Activated effector memory CD4-positive, alpha-beta T cell treated with Interleukin-2 at 50 U/mL for 16 hours (primary cell): ENCODE data around the gene ACOT11.

Experiments
- DNase-seq: peaks from one replicate; pipeline ENCODE4 v3.0.0-alpha.2; 2020

ACOT11 gene

DNA sequence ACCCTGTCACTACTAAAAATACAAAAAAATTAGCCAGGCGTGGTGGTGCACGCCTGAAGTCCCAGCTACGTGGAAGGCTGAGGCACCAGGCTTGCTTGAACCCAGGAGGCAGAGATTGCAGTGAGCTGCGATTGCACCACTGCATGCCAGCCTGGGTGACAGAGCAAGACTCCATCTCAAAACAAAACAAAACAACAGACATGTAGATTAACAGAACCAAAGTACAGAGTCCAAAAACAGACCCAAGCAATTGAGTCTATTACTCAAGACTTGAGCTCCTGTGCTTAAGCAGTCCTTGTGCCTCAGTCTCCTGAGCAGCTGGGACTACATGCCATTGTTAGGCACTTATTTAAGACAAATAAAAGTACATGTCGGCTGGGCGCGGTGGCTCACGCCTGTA is 9.5 kb upstream of the ACOT11 start:
- DNase-seq, result no peak

- no peak for DNase-seq
These were observed 7.3 kb upstream of the ACOT11 start for GRCh38 chr1:54540582-54541295.

GRCh38 chr1:54542120-54542961 is 5.7 kb upstream of the ACOT11 start:
- DNase-seq, result peak; percentile 40

DNA sequence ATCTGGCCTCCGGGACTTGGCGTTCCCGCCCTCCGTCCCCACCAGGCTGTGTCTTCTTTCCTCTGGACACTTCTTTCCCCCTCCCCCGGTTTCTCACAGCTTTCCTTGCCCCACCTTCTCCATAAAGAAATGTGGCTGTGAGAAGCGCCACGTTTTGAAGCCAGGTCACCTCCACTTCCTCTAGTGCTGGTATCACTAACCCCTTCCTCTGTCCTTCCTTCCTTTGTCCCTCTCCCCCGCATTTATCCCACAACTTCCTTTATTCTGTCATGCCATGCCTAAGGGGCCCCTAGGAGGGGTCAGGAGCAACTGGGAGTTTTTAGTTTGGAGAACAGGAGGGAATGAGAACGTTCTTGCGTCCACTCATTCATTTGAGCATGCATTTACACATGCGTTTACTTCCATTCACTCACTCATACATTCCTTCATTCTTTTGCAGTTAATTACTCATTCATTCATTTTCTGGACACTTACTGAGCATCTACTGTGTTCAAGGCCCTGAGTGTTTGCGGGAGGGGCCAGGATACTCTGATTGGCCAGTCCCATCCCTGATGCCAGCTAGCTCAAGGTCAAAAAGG is 5.0 kb upstream of the ACOT11 start:
- no peak for DNase-seq

- DNase-seq, result no peak
These were observed 4.1 kb upstream of the ACOT11 start for GRCh38 chr1:54543729-54544496.

DNA sequence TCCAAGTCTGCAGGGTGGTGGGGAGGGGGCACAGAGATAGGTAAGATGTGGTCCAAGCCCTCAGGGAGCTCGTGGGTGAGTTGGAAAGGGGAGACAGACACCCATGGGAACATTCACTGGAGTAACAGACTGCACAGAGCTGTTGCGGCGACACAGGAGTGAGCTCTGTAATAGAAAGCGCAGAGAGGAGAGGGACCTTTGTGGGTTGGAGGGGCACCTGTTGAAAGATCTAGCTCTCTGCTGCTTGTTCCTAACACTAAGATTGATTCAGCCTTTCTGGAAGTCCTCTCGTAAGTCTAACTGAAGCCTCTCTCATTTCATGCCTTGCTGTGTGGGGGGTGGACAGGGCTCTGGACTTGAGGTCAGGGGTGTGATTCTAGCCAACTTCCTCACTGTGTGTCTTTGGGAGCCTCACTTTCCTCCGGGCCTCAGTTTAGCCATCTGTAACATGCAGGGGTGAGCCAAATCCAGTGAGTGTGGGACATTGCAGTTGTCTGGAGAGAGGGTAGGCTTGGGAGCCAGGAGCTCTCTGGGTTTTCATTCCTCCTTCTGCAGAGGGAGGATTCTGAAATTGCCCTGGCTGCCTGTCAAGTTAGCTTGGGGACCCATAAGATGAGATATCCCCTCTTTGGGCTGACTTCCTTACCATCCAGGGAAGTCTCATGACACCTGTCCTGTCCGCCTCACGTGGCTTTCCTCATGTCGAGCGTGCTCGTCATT is 2.0 kb upstream of the ACOT11 start:
- DNase-seq, result no peak

GRCh38 chr1:54546651-54547401 is 1.2 kb upstream of the ACOT11 start:
- no peak for DNase-seq

DNA sequence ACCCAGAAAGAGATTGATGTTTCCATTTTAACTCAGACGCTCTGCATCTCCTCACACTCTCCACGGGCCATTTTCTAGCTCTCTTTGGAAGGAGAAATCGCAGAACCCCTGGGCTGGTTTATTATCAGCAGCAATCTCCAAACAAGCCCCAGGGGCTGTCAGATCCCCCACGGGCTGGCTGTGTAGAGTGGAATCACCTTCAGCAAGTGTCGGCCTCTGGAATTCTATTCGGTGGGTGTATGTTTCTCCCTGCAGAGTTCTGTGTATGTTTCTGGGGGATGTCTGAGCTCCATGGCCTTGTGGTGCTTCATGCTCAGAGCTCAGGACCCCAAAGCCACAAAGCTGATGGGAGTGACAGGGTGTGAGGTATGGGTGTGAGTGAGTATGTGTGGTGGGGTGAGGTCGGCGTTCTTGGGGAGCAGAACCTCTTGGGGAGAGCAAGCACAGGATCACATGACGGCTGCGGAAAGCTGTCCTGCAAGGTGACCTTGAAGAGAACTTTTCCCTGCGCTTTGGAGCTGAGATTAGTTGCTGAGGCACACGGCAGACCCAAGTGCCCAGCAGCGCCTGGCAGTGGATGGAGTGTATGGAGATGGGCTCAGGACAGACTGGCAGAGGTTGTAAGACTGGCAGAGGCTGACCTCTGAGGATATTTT is 489 bp downstream of the ACOT11 start:
- DNase-seq, result no peak

- DNase-seq, result no peak
These were observed 1.3 kb downstream of the ACOT11 start for GRCh38 chr1:54549181-54549924.

- no peak for DNase-seq
These were observed 3.9 kb downstream of the ACOT11 start for GRCh38 chr1:54551891-54552290.

- no peak for DNase-seq
These were observed 5.7 kb downstream of the ACOT11 start for GRCh38 chr1:54553602-54554313.

- no peak for DNase-seq
These were observed 8.1 kb downstream of the ACOT11 start for GRCh38 chr1:54556110-54556509.

DNA sequence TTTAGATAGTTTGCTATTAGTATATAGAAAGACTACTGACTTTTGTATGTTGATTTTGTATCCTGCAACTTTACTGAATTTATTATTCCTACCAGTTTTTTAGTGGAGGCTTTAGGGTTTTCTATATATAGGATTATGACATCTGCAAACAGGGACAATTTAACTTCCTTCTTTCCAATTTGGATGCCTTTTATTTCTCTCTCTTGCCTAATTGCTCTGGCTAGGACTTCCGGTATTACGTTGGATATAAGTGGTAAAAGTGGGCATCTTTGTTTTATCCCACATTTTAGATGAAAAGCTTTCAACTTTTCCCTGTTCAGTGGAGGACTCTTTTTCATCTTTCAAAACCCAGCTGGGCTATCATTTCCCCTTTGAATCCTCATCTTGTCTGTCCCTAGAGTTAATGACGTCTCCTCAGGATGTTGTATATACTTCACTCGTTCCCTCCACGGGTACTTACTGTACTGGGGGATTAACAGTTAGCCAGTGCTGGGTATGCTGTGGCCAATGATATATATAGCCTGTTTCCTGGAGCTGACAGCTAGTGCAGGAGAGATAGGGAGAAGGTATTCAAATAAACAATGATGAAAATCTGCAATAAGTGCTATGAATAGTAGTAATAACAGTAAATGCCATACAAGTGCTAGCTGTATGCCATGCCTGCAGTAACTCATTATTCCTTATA is 9.8 kb downstream of the ACOT11 start:
- no peak for DNase-seq

- no peak for DNase-seq
These were observed 10.5 kb downstream of the ACOT11 start for GRCh38 chr1:54558434-54559030.

DNA sequence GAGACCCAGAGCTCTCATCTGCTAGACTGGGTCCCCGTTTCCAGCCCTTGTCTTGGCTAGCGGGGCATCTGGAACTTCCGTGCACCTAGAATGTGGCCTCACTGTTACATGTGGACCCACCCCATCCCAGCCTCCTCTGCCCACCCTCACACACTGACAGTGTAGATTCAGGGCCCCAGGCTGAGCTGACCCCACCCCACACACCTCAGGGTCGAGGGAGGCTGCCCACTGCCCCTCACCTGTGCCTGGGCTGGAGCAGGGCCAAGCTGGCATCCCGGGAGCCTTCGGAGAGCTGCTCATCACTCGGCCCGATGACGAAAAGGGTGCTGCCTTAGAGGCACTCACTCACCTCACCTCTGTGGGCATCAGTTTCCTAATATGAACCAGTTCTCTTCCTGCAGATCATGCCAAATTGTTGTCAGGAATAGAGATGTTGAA is 11.1 kb downstream of the ACOT11 start:
- DNase-seq, result no peak

GRCh38 chr1:54559771-54560231 is 11.8 kb downstream of the ACOT11 start:
- no peak for DNase-seq

GRCh38 chr1:54564312-54565112 is 16.5 kb downstream of the ACOT11 start:
- no peak for DNase-seq

DNA sequence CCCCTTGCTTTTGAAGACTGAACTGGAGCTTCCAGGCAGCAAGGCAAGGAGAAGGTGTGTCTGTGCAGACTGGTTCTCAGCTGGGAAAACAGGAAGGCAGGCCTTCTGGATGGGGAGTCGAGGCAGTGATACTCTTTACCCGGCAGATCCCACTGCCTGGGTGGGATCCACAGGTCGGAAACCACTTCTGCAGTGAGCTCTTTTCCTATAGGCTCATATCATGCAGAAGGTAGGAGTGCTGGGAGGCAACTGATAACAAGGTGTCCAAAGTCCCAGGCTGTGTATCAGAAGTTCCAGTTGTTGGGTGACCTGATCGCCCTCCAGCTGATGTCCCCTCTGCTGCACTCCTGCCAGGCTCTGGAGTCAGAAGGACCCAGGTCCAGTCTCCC is 17.1 kb downstream of the ACOT11 start:
- DNase-seq, result no peak
